MV-4-11 (cell line): ENCODE measurements around the gene TIMM13.
A peak's percentile ranks its signal among the peaks of the same experiment; 100 is the strongest.

ENCODE experiments used
- DNase-seq: peaks from one replicate; lab custom pipeline; 2025; lab: John Stamatoyannopoulos, UW

Gene TIMM13

GRCh38 chr19:2454962-2455850, 27.8 kb upstream of the TIMM13 start:
- DNase-seq: no peak

- no peak for DNase-seq
These were observed 27.0 kb upstream of the TIMM13 start for GRCh38 chr19:2454199-2454961.

GRCh38 chr19:2453431-2454025, 26.1 kb upstream of the TIMM13 start:
- DNase-seq: no peak

- no peak for DNase-seq
These were observed 24.4 kb upstream of the TIMM13 start for GRCh38 chr19:2451741-2452140.

- DNase-seq: no peak
These were observed 23.8 kb upstream of the TIMM13 start for GRCh38 chr19:2451138-2451537.

- no peak for DNase-seq
These were observed 21.6 kb upstream of the TIMM13 start for GRCh38 chr19:2449019-2449418.

- DNase-seq: peak; percentile 72
These were observed 19.0 kb upstream of the TIMM13 start for GRCh38 chr19:2446381-2446780.

GRCh38 chr19:2444251-2445002, 17.0 kb upstream of the TIMM13 start:
- no peak for DNase-seq

GRCh38 chr19:2443785-2444182, 16.4 kb upstream of the TIMM13 start:
- DNase-seq: peak; percentile 24

- DNase-seq: no peak
These were observed 15.9 kb upstream of the TIMM13 start for GRCh38 chr19:2443116-2443784.

- DNase-seq: no peak
These were observed 13.8 kb upstream of the TIMM13 start for GRCh38 chr19:2441096-2441752.

GRCh38 chr19:2440515-2440914, 13.1 kb upstream of the TIMM13 start:
- DNase-seq: no peak

GRCh38 chr19:2438178-2438577, 10.8 kb upstream of the TIMM13 start:
- DNase-seq: no peak

GRCh38 chr19:2436926-2437325, 9.5 kb upstream of the TIMM13 start:
- no peak for DNase-seq

GRCh38 chr19:2436384-2436783, 9.0 kb upstream of the TIMM13 start:
- no peak for DNase-seq

GRCh38 chr19:2434721-2435265, 7.4 kb upstream of the TIMM13 start:
- DNase-seq: no peak

- no peak for DNase-seq
These were observed 6.9 kb upstream of the TIMM13 start for GRCh38 chr19:2434267-2434666.

GRCh38 chr19:2433854-2434253, 6.5 kb upstream of the TIMM13 start:
- no peak for DNase-seq

- no peak for DNase-seq
These were observed 4.9 kb upstream of the TIMM13 start for GRCh38 chr19:2432131-2432848.
